ENCODE results near the gene OR6X1.
"Not testable (repeated sequence)": the region's sequence is repeated elsewhere in the genome, so short reads cannot be mapped to it uniquely, and the experiment has no call there.

The OR6X1 gene

GRCh38 chr11:123718469-123718868, 35.8 kb downstream of the OR6X1 start:
- no peak for TF ChIP-seq CTCF (conservative IDR thresholded peaks at IDR 0.05)
- no peak overlapping the region for H3K27ac ChIP-seq

DNA sequence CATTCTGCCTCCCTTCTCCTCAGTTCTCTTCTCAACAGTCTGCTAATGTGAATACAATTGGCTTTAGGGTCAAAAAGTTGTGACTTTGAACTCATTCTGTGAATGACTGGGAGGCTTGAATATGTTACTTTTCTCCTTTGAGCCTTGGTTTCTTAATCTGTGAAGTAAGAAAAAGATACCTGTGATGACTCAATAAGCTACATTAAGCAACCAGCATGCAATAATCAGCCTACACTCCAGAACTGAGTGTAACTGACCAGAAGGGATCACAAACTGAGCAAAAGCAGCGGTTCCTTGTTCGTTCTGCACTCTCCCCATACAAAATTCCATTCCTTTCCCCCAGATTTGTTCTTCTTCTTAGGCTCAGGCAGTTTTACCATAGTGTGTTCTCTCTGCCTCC, 36.3 kb downstream of the OR6X1 start:
- TF ChIP-seq CTCF (conservative IDR thresholded peaks at IDR 0.05) = no peak
- H3K27ac ChIP-seq = no peak overlapping the region

DNA sequence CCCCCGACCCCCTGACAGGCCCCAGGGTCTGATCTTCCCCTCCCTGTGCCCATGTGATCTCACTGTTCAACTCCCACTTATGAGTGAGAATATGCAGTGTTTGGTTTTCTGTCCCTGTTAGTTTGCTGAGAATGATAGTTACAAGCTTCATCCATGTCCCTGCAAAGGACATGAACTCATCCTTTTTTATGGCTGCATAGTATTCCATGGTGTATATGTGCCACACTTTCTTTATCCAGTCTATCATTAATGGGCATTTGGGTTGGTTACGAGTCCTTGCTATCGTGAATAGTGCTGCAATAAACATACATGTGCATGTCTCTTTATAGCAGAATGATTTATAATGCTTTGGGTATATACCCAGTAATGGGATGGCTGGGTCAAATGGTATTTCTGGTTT, 41.7 kb downstream of the OR6X1 start:
- H3K27ac ChIP-seq = not testable (repeated sequence)

DNA sequence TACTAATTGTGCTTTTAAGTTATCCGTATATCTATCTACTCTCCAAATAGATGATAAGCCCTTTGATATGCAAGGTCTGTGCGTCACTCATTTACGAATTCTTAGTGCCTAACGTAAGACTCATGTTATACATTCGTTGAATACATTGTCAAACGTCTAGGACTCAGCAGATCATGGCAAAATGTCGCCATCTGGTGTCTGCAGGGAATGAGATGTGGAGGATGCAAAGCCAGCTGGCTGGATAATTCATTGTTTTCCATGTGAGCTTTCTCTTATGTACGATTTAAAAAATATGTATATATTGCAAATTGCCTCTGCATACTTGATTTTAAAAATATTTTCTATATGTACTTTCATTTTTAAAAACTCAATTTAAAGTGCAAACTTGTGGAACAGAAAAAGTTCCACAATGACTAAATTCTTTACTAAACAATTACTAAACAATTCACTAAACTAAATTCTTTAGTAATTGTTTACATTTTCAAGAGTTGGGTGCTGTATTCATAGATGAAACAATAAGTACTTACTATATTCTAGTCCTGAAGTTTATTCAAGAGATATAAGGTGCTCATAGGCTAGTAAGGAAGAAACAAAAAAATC, 46.6 kb downstream of the OR6X1 start:
- H3K27ac ChIP-seq = no peak overlapping the region

GRCh38 chr11:123707206-123707605, 47.1 kb downstream of the OR6X1 start:
- TF ChIP-seq CTCF (conservative IDR thresholded peaks at IDR 0.05) = no peak
- H3K27ac ChIP-seq = no peak overlapping the region

More for the DNA sequence above, 46.6 kb downstream of the OR6X1 start:
- peak; percentile 94 for TF ChIP-seq CTCF (conservative IDR thresholded peaks at IDR 0.05)

DNA sequence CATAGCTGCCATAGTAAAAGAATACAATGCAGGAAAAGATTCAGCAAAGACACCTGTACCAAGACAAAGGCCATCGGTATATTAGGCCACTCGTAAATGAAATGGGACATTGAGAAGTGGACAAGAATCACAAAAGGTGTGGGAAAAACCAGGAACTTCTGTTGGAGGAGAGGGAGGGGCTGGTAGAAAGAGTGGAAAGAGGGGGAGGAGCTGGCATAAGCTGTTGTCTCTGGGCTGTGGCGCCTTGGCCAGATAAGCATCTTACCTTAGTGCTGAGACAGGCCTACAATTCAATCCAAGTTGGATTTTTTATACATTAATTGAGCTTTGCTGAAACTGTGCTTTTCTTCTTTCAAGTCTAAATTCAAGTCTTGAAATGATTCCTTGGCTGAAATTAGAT, 50.0 kb downstream of the OR6X1 start:
- no peak overlapping the region for H3K27ac ChIP-seq
- TF ChIP-seq CTCF (conservative IDR thresholded peaks at IDR 0.05) = no peak
